Kidney (tissue), 14 donors: ENCODE measurements around the gene MFN2. TPM values are rescaled to one million over a fixed set of nuclear protein-coding genes. Genes with fewer than 3 reads are reported as not detected.

Experiments used
- DNase-seq, 5 donors: peaks; one replicate each; pipeline ENCODE4 v3.0.0-alpha.2; 2013 to 2020
- FAIRE-seq: peaks from 2 replicates; lab custom pipeline; 2012; peaks lifted over from hg19 to GRCh38; lab: Jason Lieb, UNC
- H3K27ac ChIP-seq, 2 donors: one replicate each; pipeline ENCODE4 v1.7.0; 2013; ENCODE audit warnings: low read depth in 2 of 2, low read length in 2 of 2, inconsistent platforms in 1 of 2
- H3K27me3 ChIP-seq: one replicate; pipeline ENCODE4 v1.7.1; 2013; ENCODE audit warnings: low read length, inconsistent platforms; ENCODE audit not compliant: control insufficient read depth, insufficient read depth
- H3K36me3 ChIP-seq, 3 donors: one replicate each; pipeline versions ENCODE4 v1.7.0 to v1.7.1; 2013; ENCODE audit warnings: low read length in 3 of 3, control low read depth in 1 of 3, inconsistent platforms in 1 of 3; ENCODE audit not compliant: insufficient read depth in 3 of 3, control insufficient read depth in 2 of 3
- H3K4me1 ChIP-seq, 3 donors: one replicate each; pipeline versions ENCODE4 v1.7.0 to v1.7.1; 2013; ENCODE audit warnings: low read length in 3 of 3, inconsistent platforms in 1 of 3, low read depth in 1 of 3; ENCODE audit not compliant: control insufficient read depth in 2 of 3, insufficient read depth in 2 of 3
- H3K4me3 ChIP-seq, 3 donors: one replicate each; pipeline versions ENCODE4 v1.7.0 to v1.8.1; 2013; ENCODE audit warnings: low read length in 3 of 3, control low read depth in 1 of 3, inconsistent platforms in 1 of 3
- H3K9ac ChIP-seq, 3 donors: one replicate each; pipeline versions ENCODE4 v1.7.0 to v1.7.1; 2013; ENCODE audit warnings: low read length in 3 of 3, control low read depth in 1 of 3, inconsistent platforms in 1 of 3
- H3K9me3 ChIP-seq, 3 donors: one replicate each; pipeline versions ENCODE4 v1.7.0 to v1.7.1; 2013; ENCODE audit warnings: low read length in 3 of 3, control low read depth in 1 of 3, inconsistent platforms in 1 of 3; ENCODE audit not compliant: control insufficient read depth in 2 of 3, insufficient read depth in 1 of 3
- intact Hi-C: fragments of 100-400 bp; cut with DNase I; formaldehyde crosslinking; loops from one replicate; pipeline ENCODE4 v1.11.1; 2022
- polyA plus RNA-seq: library from polyadenylated mRNA; stranded (reverse); fragments of 350-450 nt; fragmentation: Illumina TruSeq; extraction: RNeasy Lipid Tissue Mini Kit (QIAGEN cat#74804); gene quantifications from one replicate; pipeline ENCODE4 v1.2.3, GENCODE V29; 2014; ENCODE audit warnings: low read depth, low replicate concordance; ENCODE audit not compliant: insufficient read depth
- total RNA-seq: library from RNA; stranded (reverse); fragmentation: NEBNext Ultra II Directional; extraction: Animal tissue kit (Norgen Biotek cat#: 25700); gene quantifications from one replicate; pipeline ENCODE4 v1.2.1, GENCODE V29; 2021
- TF ChIP-seq, protein P1 (sequence below): IDR thresholded peaks from 3 replicates; pipeline ENCODE4 v1.5.1; 2012; ENCODE audit warnings: mild to moderate bottlenecking, moderate library complexity, borderline replicate concordance; ENCODE audit not compliant: insufficient read depth; ENCODE audit errors: extremely low read depth
- donor health status: control.
- donor health status: control.
- donor health status: control.
- donor health status: control.
- donor health status: control.
- donor health status: DM: yes; HTN: yes; CAD: no.
- donor health status: Normal renal cell carcinoma (clear cell type).

The MFN2 gene
- total and polyA plus RNA-seq, 2 donors from 2014 or later: 41.1 to 77.6 TPM

DNA sequence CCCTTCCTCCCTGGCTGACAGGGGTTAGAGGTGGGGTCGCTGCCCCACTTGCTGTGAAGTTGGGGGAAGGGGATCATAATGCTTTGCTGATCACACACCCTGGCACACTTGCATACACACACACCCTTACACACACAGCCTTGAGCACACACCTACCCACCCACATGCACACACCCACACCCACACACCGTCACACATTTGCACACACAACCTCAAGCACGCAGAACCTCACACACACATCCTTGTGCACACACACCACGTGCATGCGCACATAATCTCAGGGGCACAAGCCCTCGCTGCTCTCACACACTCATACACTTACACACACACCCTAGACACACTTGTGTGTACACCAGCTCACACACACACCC is 66.5 kb downstream of the MFN2 start:
- Histone ChIP-seq H3K9ac (no peak overlapping the region), H3K9me3 (no peaks in the 10 kb centered on the region), H3K4me1 (no peaks in the 10 kb centered on the region), H3K27ac (no peak overlapping the region), H3K36me3 (no peaks in the 10 kb centered on the region), H3K4me3 (no peak overlapping the region), H3K27me3 (no peaks in the 10 kb centered on the region)
- TF ChIP-seq, protein P1, sequence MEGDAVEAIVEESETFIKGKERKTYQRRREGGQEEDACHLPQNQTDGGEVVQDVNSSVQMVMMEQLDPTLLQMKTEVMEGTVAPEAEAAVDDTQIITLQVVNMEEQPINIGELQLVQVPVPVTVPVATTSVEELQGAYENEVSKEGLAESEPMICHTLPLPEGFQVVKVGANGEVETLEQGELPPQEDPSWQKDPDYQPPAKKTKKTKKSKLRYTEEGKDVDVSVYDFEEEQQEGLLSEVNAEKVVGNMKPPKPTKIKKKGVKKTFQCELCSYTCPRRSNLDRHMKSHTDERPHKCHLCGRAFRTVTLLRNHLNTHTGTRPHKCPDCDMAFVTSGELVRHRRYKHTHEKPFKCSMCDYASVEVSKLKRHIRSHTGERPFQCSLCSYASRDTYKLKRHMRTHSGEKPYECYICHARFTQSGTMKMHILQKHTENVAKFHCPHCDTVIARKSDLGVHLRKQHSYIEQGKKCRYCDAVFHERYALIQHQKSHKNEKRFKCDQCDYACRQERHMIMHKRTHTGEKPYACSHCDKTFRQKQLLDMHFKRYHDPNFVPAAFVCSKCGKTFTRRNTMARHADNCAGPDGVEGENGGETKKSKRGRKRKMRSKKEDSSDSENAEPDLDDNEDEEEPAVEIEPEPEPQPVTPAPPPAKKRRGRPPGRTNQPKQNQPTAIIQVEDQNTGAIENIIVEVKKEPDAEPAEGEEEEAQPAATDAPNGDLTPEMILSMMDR: no peak
- DNase-seq (no peak), FAIRE-seq (no peak)
- intact Hi-C loops: no loop called here

DNA sequence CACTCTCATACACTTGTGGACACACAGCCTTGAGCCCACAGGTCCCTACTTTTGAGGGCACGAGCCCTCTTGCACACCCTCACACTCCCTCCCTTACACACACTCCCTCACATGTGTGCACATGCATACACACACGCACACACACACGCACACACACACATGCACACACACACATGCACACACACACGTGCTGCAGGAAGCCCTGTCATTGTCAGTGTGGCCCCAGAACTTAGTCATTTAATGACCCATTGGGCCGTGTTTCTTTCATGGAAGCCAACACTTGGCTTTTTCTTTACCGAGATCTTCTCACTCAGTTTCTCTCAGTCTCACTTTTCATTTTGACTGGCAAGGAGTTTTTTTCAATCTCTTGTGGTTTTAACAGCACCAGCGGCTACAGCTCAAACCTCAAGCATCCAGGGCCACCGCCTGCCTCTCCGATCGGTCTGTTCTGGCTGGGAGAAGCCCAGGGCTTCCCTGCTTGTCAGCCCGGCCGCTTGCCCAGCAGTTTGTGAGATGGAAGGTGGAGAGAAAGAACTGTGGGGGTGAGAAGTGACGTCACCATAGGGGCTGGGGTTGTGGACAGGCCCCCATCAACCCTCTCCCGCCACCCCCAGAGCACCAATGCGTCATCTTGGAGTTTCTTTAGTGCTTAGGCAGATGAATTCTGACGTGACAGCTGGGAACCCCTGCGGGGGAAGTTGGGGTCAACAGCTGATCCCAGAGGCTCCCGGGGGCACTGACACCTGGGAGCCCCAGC is 67.1 kb downstream of the MFN2 start:
- TF ChIP-seq, protein P1: no peak
- intact Hi-C loops: no loop called here
- no peak for FAIRE-seq

DNA sequence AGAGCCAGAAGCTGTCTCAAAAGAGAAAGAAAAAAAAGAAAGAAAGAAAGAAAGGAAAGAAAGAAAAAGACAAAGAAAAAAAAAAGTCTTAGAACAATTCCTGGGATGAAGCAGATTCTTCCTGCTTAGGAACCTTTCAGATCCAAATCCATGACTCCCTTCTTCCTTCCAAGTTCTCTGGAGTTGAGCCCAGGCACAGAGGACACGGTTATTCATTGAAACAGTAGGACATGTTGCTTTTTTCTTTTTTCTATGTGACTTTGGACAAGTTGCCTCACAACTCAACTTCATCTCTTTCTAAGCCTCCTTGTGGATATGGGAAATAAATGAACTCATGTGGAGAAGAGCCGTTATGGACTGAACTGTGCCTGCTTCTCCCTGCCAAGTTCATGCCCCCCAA is 68.1 kb downstream of the MFN2 start:
- FAIRE-seq (no peak), DNase-seq (no peak)
- Histone ChIP-seq H3K4me1 (no peaks in the 10 kb centered on the region), H3K4me3 (no peak overlapping the region), H3K27me3 (no peaks in the 10 kb centered on the region), H3K36me3 (no peaks in the 10 kb centered on the region), H3K27ac (no peak overlapping the region), H3K9me3 (no peaks in the 10 kb centered on the region), H3K9ac (no peak overlapping the region)
- intact Hi-C loops: no loop called here
- TF ChIP-seq, protein P1: no peak

More for the DNA sequence above, 67.1 kb downstream of the MFN2 start:
- no peaks in the 10 kb centered on the region for H3K36me3 ChIP-seq
- H3K4me1 ChIP-seq: no peaks in the 10 kb centered on the region
- no peak for DNase-seq
- no peaks in the 10 kb centered on the region for H3K9me3 ChIP-seq
- H3K4me3 ChIP-seq: no peak overlapping the region
- no peaks in the 10 kb centered on the region for H3K27me3 ChIP-seq
- no peak overlapping the region for H3K9ac ChIP-seq
- no peak overlapping the region for H3K27ac ChIP-seq

DNA sequence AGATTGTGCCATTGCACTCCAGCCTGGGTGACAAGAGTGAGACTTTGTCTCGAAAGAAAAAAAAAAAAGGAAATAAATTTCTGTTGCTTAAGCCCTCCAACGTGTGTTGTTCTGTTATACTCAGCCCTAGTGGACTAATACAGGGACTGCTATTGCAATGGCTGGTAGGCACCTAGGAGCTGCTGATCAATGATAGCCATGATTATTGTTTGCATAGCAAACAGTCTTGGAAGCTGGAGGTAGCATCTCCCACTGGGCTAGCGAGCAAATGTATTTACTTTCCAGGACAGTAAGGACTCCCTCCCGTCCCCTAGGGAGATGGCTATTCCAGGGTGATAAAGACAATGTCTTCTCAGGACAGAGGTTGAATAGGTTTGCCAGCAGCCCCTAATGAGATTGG is 69.4 kb downstream of the MFN2 start:
- DNase-seq (no peak), FAIRE-seq (no peak)
- H3K27me3 ChIP-seq: no peaks in the 10 kb centered on the region
- no peak overlapping the region for H3K9ac ChIP-seq
- no peaks in the 10 kb centered on the region for H3K4me1 ChIP-seq
- H3K9me3 ChIP-seq: no peaks in the 10 kb centered on the region
- TF ChIP-seq, protein P1: no peak
- intact Hi-C loops: no loop called here
- no peaks in the 10 kb centered on the region for H3K36me3 ChIP-seq
- no peak overlapping the region for H3K4me3 ChIP-seq
- H3K27ac ChIP-seq: no peak overlapping the region
